ENCODE data around the gene SHMT2. TPM values are rescaled to one million over a fixed set of nuclear protein-coding genes. Genes with fewer than 3 reads are reported as not detected.

Gene SHMT2
- total and polyA plus RNA-seq, 7 experiments from 2014 or later, result 21.7 to 175 (median 36.1) TPM

- peaks cover 56 to 63% (median 59%) of the 10 kb centered on the region in 5 donors for H3K27me3 Mint-ChIP-seq
- DNase-seq (no peak), ATAC-seq (no peak)
- peaks cover 28 to 51% (median 37%) of the 10 kb centered on the region in 7 donors for H3K4me1 Mint-ChIP-seq
- peak overlapping the region in 1 of 9 donors; percentile 39 for H3K27ac Mint-ChIP-seq
- CTCF ChIA-PET, result interaction anchor here (1.2 to 5.3 kb wide), 8 partner anchors 10 to 91 kb away, joined by 4 to 156 read pairs (median 6); partner anchors contain the start of gene SHMT2
- H3K4me3 ChIP-seq (ENCODE audit: low read length), result no peak overlapping the region
- H3K9me3 Mint-ChIP-seq, result peaks cover 0 to 2% (median 0%) of the 10 kb centered on the region in 11 donors
- no peak overlapping the region for H3K27ac ChIP-seq (ENCODE audit: low read depth, low read length)
- peaks cover 9 to 58% of the 10 kb centered on the region in 2 donors for H3K27me3 ChIP-seq (ENCODE audit: control insufficient read depth in 2 of 2, insufficient read depth in 2 of 2, low read length in 2 of 2)
- H3K4me1 ChIP-seq (ENCODE audit: control insufficient read depth in 2 of 2, insufficient read depth in 2 of 2, low read length in 2 of 2), result peaks cover 27 to 34% of the 10 kb centered on the region in 2 donors
- peak overlapping the region in 9 of 10 donors; percentile 25 to 84 (median 64) for H3K4me3 Mint-ChIP-seq
- no peaks in the 10 kb centered on the region for H3K36me3 ChIP-seq (ENCODE audit: control insufficient read depth in 2 of 3, insufficient read depth in 3 of 3, low read length in 3 of 3)
- no peaks in the 10 kb centered on the region for H3K36me3 Mint-ChIP-seq
- intact Hi-C loops (cut with micrococcal nuclease), result no loop called here
- POLR2A ChIA-PET, result interaction anchor here (0.7 to 3.0 kb wide), 4 partner anchors 14 to 27 kb away, joined by 3 to 23 read pairs (median 14); partner anchors contain the start of gene SHMT2
- no peaks in the 10 kb centered on the region for H3K9me3 ChIP-seq (ENCODE audit: control insufficient read depth in 2 of 3, low read length in 3 of 3)
These were observed 14.4 kb upstream of the SHMT2 start for GRCh38 chr12:57215065-57215464.

- Mint-ChIP-seq H3K4me1 (peaks cover 30 to 53% (median 39%) of the 10 kb centered on the region in 7 donors), H3K27ac (peak overlapping the region in 2 of 9 donors; percentile 0 to 39), H3K4me3 (peak overlapping the region; percentile 25 to 84 (median 68)), H3K27me3 (peaks cover 59 to 65% (median 61%) of the 10 kb centered on the region in 5 donors), H3K36me3 (no peaks in the 10 kb centered on the region), H3K9me3 (peaks cover 0 to 3% (median 0%) of the 10 kb centered on the region in 11 donors)
- no peak overlapping the region for H3K27ac ChIP-seq (ENCODE audit: low read depth, low read length)
- CTCF ChIA-PET, result interaction anchor here (0.7 to 5.3 kb wide), 2 partner anchors 16 to 27 kb away, joined by 3 to 156 read pairs; a partner anchor contains a TSS
- H3K27me3 ChIP-seq (ENCODE audit: control insufficient read depth in 2 of 2, insufficient read depth in 2 of 2, low read length in 2 of 2), result peaks cover 11 to 60% of the 10 kb centered on the region in 2 donors
- no peaks in the 10 kb centered on the region for H3K9me3 ChIP-seq (ENCODE audit: control insufficient read depth in 2 of 3, low read length in 3 of 3)
- no peaks in the 10 kb centered on the region for H3K36me3 ChIP-seq (ENCODE audit: control insufficient read depth in 2 of 3, insufficient read depth in 3 of 3, low read length in 3 of 3)
- peak; percentile 33 for ATAC-seq
- no peak overlapping the region for H3K4me3 ChIP-seq (ENCODE audit: low read length)
- peaks cover 27 to 34% of the 10 kb centered on the region in 2 donors for H3K4me1 ChIP-seq (ENCODE audit: control insufficient read depth in 2 of 2, insufficient read depth in 2 of 2, low read length in 2 of 2)
- peak in 1 of 9 donors; percentile 34 for DNase-seq
- POLR2A ChIA-PET, result interaction anchor here (0.7 kb wide), 1 partner anchor 27 kb away, joined by 3 read pairs; no protein-coding TSS in a partner anchor
- intact Hi-C loops (cut with micrococcal nuclease), result loop anchor here in 1 of 2 donors (2.0 kb wide), 1 partner anchor 247 kb away; no protein-coding TSS in a partner anchor
These were observed 13.9 kb upstream of the SHMT2 start for GRCh38 chr12:57215668-57216013.

DNA sequence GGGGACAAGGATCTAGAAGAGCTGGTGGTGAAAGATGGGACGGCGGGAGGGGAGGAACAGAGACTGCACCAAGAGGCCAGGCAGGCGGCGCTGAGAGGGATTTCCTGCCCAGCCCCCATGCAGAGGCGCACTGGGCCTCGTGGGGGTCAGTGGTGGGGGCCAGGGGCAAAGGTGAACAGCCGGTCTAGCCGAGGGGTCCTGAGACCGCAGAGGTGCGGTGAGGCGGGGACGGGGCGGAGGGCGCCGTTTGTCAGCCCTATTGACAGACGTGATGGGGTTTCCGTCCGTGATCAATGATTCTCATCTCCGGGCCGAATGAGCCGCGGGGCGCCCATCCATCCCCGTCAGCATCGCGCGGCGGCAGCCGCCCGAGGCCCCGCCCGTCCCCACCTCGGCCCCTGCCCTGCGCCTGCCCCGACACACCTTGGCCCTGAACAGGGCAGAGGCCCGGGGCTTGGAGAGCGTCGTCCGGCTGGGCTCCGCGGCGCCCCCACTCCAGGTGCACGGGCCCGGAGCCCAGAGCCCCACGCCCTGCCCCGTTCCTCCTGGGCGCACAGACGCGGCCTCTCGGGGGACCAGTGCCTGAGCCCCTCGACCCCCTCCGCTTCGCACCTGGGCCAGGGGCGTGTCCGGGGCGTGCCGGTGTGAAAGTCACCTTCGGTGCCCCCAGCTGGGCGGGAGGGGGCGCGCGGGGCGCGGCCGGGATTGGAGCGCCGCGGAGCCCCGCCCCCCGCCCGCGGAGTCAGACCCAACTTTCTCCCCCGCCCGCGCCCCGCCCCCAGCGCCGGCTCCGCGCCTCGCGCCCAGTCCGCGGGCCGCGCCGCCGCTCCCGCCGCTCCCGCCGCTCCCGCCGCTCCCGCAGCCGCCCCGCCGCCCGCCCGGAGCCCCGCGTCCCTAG lies 13.2 kb upstream of the SHMT2 start, which contains the start of gene NXPH4:
TSS of gene NXPH4 (plus strand) at position 781 of the 898 bp plus-strand sequence. CDS start 176 bp downstream, outside the sequence.
- intact Hi-C loops (cut with micrococcal nuclease), result loop anchor here in 1 of 2 donors (2.0 kb wide), 1 partner anchor 247 kb away; no protein-coding TSS in a partner anchor
- Mint-ChIP-seq H3K36me3 (no peaks in the 10 kb centered on the region), H3K9me3 (peaks cover 0 to 3% (median 0%) of the 10 kb centered on the region in 11 donors), H3K4me3 (peak within 1 kb of the TSS; percentile 67 to 90 (median 84)), H3K4me1 (peaks cover 35 to 59% (median 44%) of the 10 kb centered on the region in 7 donors), H3K27me3 (peaks cover 64 to 71% (median 67%) of the 10 kb centered on the region in 5 donors), H3K27ac (peak within 1 kb of the TSS in 2 of 9 donors; percentile 24 to 51)
- no peaks in the 10 kb centered on the region for H3K36me3 ChIP-seq (ENCODE audit: control insufficient read depth in 2 of 3, insufficient read depth in 3 of 3, low read length in 3 of 3)
- H3K4me3 ChIP-seq (ENCODE audit: low read length), result peak within 1 kb of the TSS; percentile 30
- ATAC-seq (peak; percentile 25), DNase-seq (peak in 2 of 9 donors; percentile 51 to 70)
- peaks cover 27 to 34% of the 10 kb centered on the region in 2 donors for H3K4me1 ChIP-seq (ENCODE audit: control insufficient read depth in 2 of 2, insufficient read depth in 2 of 2, low read length in 2 of 2)
- POLR2A ChIA-PET, result interaction anchor here (0.7 kb wide), 2 partner anchors 9 to 26 kb away, joined by 3 read pairs; no protein-coding TSS in a partner anchor
- CTCF ChIA-PET, result interaction anchor here (0.7 to 5.3 kb wide), 2 partner anchors 15 to 26 kb away, joined by 3 to 156 read pairs; a partner anchor contains a TSS
- peaks cover 15 to 66% of the 10 kb centered on the region in 2 donors for H3K27me3 ChIP-seq (ENCODE audit: control insufficient read depth in 2 of 2, insufficient read depth in 2 of 2, low read length in 2 of 2)
- H3K9me3 ChIP-seq (ENCODE audit: control insufficient read depth in 2 of 3, low read length in 3 of 3), result no peaks in the 10 kb centered on the region
- H3K27ac ChIP-seq (ENCODE audit: low read depth, low read length), result no peak within 1 kb of the TSS

GRCh38 chr12:57216921-57217879 lies 12.3 kb upstream of the SHMT2 start:
- no peaks in the 10 kb centered on the region for H3K36me3 ChIP-seq (ENCODE audit: control insufficient read depth in 2 of 3, insufficient read depth in 3 of 3, low read length in 3 of 3)
- Mint-ChIP-seq H3K27me3 (peaks cover 72 to 81% (median 76%) of the 10 kb centered on the region in 5 donors), H3K4me1 (peaks cover 42 to 64% (median 50%) of the 10 kb centered on the region in 7 donors), H3K4me3 (peak overlapping the region; percentile 67 to 90 (median 84)), H3K9me3 (peaks cover 0 to 3% (median 0%) of the 10 kb centered on the region in 11 donors), H3K27ac (peak overlapping the region in 2 of 9 donors; percentile 24 to 51), H3K36me3 (no peaks in the 10 kb centered on the region)
- peaks cover 27 to 34% of the 10 kb centered on the region in 2 donors for H3K4me1 ChIP-seq (ENCODE audit: control insufficient read depth in 2 of 2, insufficient read depth in 2 of 2, low read length in 2 of 2)
- DNase-seq (no peak), ATAC-seq (peak; percentile 24)
- ChIA-PET CTCF (interaction anchor here (1.0 to 5.3 kb wide), 3 partner anchors 12 to 25 kb away, joined by 3 to 156 read pairs (median 18); partner anchors contain the start of gene SHMT2), POLR2A (interaction anchor here (0.7 to 2.9 kb wide), 3 partner anchors 8 to 19 kb away, joined by 3 to 13 read pairs (median 4); partner anchors contain the start of gene SHMT2)
- intact Hi-C loops (cut with micrococcal nuclease), result loop anchor here (1.0 to 2.0 kb wide), 3 partner anchors 8 to 246 kb away; partner anchors contain the start of gene SHMT2 (in 1 of the 2)
- H3K9me3 ChIP-seq (ENCODE audit: control insufficient read depth in 2 of 3, low read length in 3 of 3), result no peaks in the 10 kb centered on the region
- H3K27ac ChIP-seq (ENCODE audit: low read depth, low read length), result no peak overlapping the region
- peaks cover 20 to 74% of the 10 kb centered on the region in 2 donors for H3K27me3 ChIP-seq (ENCODE audit: control insufficient read depth in 2 of 2, insufficient read depth in 2 of 2, low read length in 2 of 2)
- H3K4me3 ChIP-seq (ENCODE audit: low read length), result peak overlapping the region; percentile 30

DNA sequence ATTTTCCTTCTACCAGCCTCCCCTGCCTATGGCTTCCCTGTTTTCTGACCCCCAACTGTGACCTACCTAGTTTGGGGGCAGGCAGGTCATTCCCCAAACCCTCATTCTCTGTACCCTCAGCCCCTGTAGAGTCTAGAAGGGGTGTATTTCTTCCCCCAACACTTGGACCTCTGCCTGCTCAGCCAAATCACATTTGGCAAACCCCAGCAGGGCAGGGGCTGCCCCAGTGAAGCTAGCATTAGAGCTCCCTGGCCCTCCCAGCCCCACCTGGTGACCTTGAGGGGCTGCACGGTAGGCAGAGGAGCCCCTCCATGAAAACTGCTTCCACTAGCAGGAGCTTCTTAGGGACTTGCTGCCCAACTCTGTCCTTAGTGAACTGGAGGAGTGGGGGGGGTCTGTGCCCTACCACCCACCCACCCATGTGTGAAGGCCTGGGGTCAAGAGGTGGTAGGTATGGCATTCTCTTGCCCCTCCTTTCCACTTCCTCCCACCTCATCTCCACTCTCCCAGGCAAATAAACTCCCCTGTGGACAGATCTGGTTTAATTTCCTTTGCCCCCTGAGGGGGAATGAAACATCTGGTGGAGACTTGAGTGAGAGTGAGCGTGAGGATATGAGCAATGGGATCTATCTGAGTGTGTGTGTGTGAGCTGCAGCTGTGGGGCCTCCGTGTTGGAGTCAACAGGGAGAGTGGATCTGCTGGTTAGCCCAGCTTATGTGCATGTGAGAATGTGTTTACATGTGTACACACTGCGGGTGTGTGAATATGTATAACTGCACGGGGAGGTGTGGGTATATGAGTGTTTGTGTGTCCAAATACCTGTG lies 11.3 kb upstream of the SHMT2 start:
- H3K9me3 ChIP-seq (ENCODE audit: control insufficient read depth in 2 of 3, low read length in 3 of 3), result no peaks in the 10 kb centered on the region
- Mint-ChIP-seq H3K36me3 (no peaks in the 10 kb centered on the region), H3K9me3 (peaks cover 0 to 3% (median 0%) of the 10 kb centered on the region in 11 donors), H3K27me3 (peaks cover 82 to 88% (median 86%) of the 10 kb centered on the region in 5 donors), H3K4me1 (peaks cover 42 to 69% (median 53%) of the 10 kb centered on the region in 7 donors), H3K4me3 (peak overlapping the region in 9 of 10 donors; percentile 53 to 90 (median 84)), H3K27ac (peak overlapping the region in 1 of 9 donors; percentile 7)
- H3K4me1 ChIP-seq (ENCODE audit: control insufficient read depth in 2 of 2, insufficient read depth in 2 of 2, low read length in 2 of 2), result peaks cover 26 to 29% of the 10 kb centered on the region in 2 donors
- ChIA-PET POLR2A (interaction anchor here (0.6 to 2.9 kb wide), 3 partner anchors 11 to 106 kb away, joined by 3 to 13 read pairs (median 4); partner anchors contain the start of gene SHMT2), CTCF (interaction anchor here (0.6 to 3.1 kb wide), 3 partner anchors 11 to 120 kb away, joined by 3 to 18 read pairs (median 4); partner anchors contain the start of gene SHMT2)
- H3K27me3 ChIP-seq (ENCODE audit: control insufficient read depth in 2 of 2, insufficient read depth in 2 of 2, low read length in 2 of 2), result peaks cover 20 to 83% of the 10 kb centered on the region in 2 donors
- no peaks in the 10 kb centered on the region for H3K36me3 ChIP-seq (ENCODE audit: control insufficient read depth in 2 of 3, insufficient read depth in 3 of 3, low read length in 3 of 3)
- DNase-seq, result no peak
- no peak for ATAC-seq
- no peak overlapping the region for H3K4me3 ChIP-seq (ENCODE audit: low read length)
- no peak overlapping the region for H3K27ac ChIP-seq (ENCODE audit: low read depth, low read length)
- intact Hi-C loops (cut with micrococcal nuclease), result no loop called here

All from naive thymus-derived CD4-positive, alpha-beta T cell (primary cell).